Right lobe of liver (tissue), 6 donors: Measurements from ENCODE around the gene MYT1. TPM values are rescaled to one million over a fixed set of nuclear protein-coding genes. Genes with fewer than 3 reads are reported as not detected.
"Not testable (repeated sequence)": the region's sequence is repeated elsewhere in the genome, so short reads cannot be mapped to it uniquely, and the experiment has no call there.

Source experiments
- ATAC-seq, 4 donors: fragments of 200-7000 bp; cut with Tn5 transposase; one replicate each; pipeline ENCODE4 v1.9.1; 2020; ENCODE audit warnings: mild to moderate bottlenecking in 4 of 4, moderate library complexity in 4 of 4
- DNase-seq, 3 donors: peaks; one replicate each; pipeline ENCODE4 v3.0.0-alpha.2; 2020
- H3K27ac ChIP-seq, 3 donors: fragments of 200-600 bp; one replicate each; pipeline ENCODE4 v1.8.0; 2022
- H3K27me3 ChIP-seq, 2 donors: fragments of 200-600 bp; one replicate each; pipeline ENCODE4 v1.8.0; 2022
- H3K36me3 ChIP-seq, 4 donors: fragments of 200-600 bp; sonication (generic) in 1 of 4; one replicate each; pipeline versions ENCODE4 v1.5.1 to v1.8.0; 2017 to 2022; ENCODE audit warnings: control low read depth in 1 of 4
- H3K4me1 ChIP-seq, 4 donors: fragments of 200-600 bp; sonication (generic) in 1 of 4; one replicate each; pipeline versions ENCODE4 v1.5.1 to v1.8.0; 2017 to 2022; ENCODE audit warnings: control low read depth in 1 of 4
- H3K4me3 ChIP-seq, 3 donors: fragments of 200-600 bp; one replicate each; pipeline ENCODE4 v1.8.0; 2022
- H3K9me3 ChIP-seq, 4 donors: fragments of 200-600 bp; sonication (generic) in 1 of 4; one replicate each; pipeline versions ENCODE4 v1.5.1 to v1.8.0; 2017 to 2022; ENCODE audit warnings: control low read depth in 1 of 4
- POLR2A ChIP-seq: fragments of 450-650 bp; IDR thresholded peaks from one replicate; pipeline ENCODE4 v1.6.1; 2017; ENCODE audit warnings: antibody characterized with exemption, mild to moderate bottlenecking
- WGBS: methylation state at CpG from one replicate; pipeline ENCODE4 v1.1.6; 2018; ENCODE audit warnings: low coverage, low lambda C conversion rate; ENCODE audit not compliant: insufficient coverage; ENCODE audit errors: missing lambda C conversion rate; 5-methylcytosine and 5-hydroxymethylcytosine counted together
- intact Hi-C, 2 donors: fragments of 100-400 bp; cut with DNase I; formaldehyde crosslinking; loops; one replicate each; pipeline versions ENCODE4 v1.11.2 to v1.14.1; 2022
- total RNA-seq, 6 experiments: library from RNA; depleted of rRNA in 2 of 6; stranded (reverse); fragments of >200 nt in 2 of 6; fragmentation: NEBNext Ultra II Directional in 3 of 6; extraction: Animal tissue kit (Norgen Biotek cat#: 25700) in 3 of 6; gene quantifications; one replicate each; pipeline versions ENCODE4 v1.1.0 to v1.2.4, GENCODE V29; 2016 to 2023
- TF ChIP-seq, protein P1 (sequence below), 4 donors: fragments of 200-600 bp in 3 of 4; fragments of 450-650 bp in 1 of 4; IDR thresholded peaks; one replicate each; pipeline versions ENCODE4 v1.5.1 to v1.8.0; 2016 to 2022; ENCODE audit warnings: antibody characterized with exemption in 4 of 4, mild to moderate bottlenecking in 2 of 4
- donor health status: DM: no; HTN: yes; CAD: no.
- donor health status: DM: no; HTN: no; CAD: no.
- donor health status: DM: no; HTN: no; CAD: no.
- donor health status: DM: no; HTN: yes; CAD: no.
- donor health status: DM: no; HTN: yes; CAD: no.

The MYT1 gene
- total RNA-seq, 6 experiments from 2014 or later, result 0.06 to 0.09 TPM; not detected in 4

DNA sequence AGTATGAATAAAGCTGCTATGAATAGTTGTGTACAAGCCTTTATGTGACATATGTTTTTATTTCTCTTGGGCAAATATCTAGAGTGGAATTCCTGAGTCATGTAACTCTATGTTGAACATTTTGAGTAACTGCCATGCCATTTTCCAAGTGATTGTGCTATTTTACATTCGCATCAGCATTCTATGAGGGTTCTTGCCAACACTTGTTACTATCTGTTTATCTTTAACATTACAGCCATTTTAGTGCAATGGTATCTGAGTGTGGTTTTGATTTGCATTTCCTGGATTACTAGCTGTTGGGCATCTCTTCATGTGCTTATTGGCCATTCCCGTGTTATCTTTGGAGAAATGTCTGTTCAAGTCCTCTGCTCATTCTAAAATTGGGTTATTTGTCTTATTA, 19.1 kb downstream of the MYT1 start:
- 54% methylated on average over 2 of the region's 2 CpGs for WGBS
- no peaks in the 10 kb centered on the region for H3K27me3 ChIP-seq
- ATAC-seq, result no peak
- H3K36me3 ChIP-seq, result no peaks in the 10 kb centered on the region
- H3K9me3 ChIP-seq, result no peaks in the 10 kb centered on the region
- intact Hi-C loops, result no loop called here
- H3K27ac ChIP-seq, result no peak overlapping the region
- H3K4me1 ChIP-seq, result no peaks in the 10 kb centered on the region
- no peak for TF ChIP-seq POLR2A
- TF ChIP-seq, protein P1, sequence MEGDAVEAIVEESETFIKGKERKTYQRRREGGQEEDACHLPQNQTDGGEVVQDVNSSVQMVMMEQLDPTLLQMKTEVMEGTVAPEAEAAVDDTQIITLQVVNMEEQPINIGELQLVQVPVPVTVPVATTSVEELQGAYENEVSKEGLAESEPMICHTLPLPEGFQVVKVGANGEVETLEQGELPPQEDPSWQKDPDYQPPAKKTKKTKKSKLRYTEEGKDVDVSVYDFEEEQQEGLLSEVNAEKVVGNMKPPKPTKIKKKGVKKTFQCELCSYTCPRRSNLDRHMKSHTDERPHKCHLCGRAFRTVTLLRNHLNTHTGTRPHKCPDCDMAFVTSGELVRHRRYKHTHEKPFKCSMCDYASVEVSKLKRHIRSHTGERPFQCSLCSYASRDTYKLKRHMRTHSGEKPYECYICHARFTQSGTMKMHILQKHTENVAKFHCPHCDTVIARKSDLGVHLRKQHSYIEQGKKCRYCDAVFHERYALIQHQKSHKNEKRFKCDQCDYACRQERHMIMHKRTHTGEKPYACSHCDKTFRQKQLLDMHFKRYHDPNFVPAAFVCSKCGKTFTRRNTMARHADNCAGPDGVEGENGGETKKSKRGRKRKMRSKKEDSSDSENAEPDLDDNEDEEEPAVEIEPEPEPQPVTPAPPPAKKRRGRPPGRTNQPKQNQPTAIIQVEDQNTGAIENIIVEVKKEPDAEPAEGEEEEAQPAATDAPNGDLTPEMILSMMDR (IDR thresholded peaks at IDR 0.05), result no peak
- DNase-seq, result no peak
- no peak overlapping the region for H3K4me3 ChIP-seq

DNA sequence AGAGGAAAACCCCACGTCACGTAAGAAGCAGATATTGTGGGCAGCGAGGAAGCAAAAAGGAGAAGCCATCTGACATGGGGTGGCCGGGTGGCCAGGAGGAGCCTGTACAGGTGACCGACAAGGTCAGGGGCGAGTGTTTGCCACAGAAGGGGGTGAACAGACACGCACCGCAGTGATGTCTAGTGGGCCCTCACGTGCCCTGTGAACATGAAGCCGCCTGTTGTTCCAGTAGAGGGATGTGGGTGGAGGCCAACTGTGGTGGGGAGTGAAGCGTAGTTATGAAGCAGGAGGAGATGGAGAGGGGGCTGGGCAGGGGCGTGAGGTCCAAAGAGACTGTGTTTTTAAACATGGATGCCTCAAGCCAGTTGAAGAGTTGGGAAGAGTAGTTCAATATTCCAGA, 20.5 kb downstream of the MYT1 start:
- Histone ChIP-seq H3K27me3 (no peaks in the 10 kb centered on the region), H3K9me3 (no peaks in the 10 kb centered on the region), H3K36me3 (no peaks in the 10 kb centered on the region), H3K27ac (no peak overlapping the region), H3K4me3 (no peak overlapping the region), H3K4me1 (peaks cover 0 to 3% (median 0%) of the 10 kb centered on the region in 4 donors)
- intact Hi-C loops, result no loop called here
- DNase-seq (no peak), ATAC-seq (no peak)
- 60% methylated on average over 9 of the region's 12 CpGs for WGBS
- TF ChIP-seq, protein P1 (IDR thresholded peaks at IDR 0.05), result no peak

DNA sequence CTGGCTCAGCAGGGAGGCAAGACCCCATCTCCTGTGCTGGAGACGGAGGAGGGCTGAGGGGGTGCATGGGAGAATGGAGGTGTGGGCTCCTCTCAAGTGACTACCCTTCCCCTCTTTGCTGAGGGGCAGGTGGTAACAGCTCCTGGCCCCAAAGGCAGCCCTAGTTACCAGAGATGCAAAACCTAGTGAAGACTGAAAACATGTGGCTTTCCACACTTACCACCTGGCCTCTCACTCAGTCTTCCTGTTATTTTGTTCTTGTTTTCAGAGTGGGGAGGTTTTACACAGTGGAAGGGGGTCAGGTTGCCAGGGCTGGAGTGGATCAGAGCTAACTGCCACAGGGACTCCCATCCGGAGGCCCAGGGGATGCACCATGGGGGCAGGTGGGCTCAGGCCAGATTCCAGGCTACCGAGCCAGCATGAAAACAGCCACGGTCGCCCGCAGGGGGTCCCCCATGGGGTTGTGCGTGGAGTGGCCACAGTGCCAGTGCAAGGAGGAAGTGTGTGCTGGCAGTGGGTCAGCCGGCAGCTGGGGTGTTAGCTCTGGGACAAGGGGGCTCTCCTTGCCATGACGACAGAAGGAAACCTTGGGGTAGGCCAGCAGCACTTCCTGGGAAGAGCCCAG, 21.1 kb downstream of the MYT1 start:
- intact Hi-C loops, result no loop called here
- WGBS, result 87% methylated on average over 3 of the region's 9 CpGs
- H3K27ac ChIP-seq, result no peak overlapping the region
- ATAC-seq, result no peak
- H3K4me1 ChIP-seq, result peaks cover 0 to 3% (median 0%) of the 10 kb centered on the region in 4 donors
- H3K9me3 ChIP-seq, result no peaks in the 10 kb centered on the region
- no peak for DNase-seq
- no peaks in the 10 kb centered on the region for H3K36me3 ChIP-seq
- no peak overlapping the region for H3K4me3 ChIP-seq
- TF ChIP-seq, protein P1 (IDR thresholded peaks at IDR 0.05), result no peak
- TF ChIP-seq POLR2A, result no peak
- no peaks in the 10 kb centered on the region for H3K27me3 ChIP-seq

DNA sequence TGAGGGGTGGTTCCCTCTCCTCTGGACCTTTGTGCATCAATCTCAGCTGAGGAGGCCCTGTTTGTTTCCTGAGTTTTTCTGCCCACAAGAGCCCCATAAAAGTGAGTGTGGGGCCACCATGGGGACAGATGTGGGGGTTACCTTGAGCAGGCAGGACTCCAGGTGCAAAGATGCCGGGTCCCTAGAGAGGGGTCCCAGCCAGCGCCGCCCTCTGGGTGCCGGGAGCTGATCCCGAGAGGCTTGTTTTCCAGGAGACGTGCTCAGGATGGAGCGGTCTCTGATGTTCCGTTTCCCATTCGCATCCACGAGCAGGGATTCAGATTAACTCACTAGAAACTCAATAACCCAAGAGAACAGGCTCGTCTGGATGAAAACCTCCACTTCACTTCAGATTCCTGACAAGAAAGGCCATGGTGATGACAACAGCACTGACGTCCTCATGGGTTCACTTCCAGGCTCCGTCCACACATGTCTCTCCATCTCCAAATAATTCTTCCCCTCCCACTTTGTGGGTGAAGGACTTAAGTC, 21.9 kb downstream of the MYT1 start:
- DNase-seq (no peak), ATAC-seq (no peak)
- H3K27me3 ChIP-seq, result no peaks in the 10 kb centered on the region
- WGBS, result 85% methylated on average over 4 of the region's 13 CpGs
- H3K4me1 ChIP-seq, result peaks cover 0 to 3% (median 0%) of the 10 kb centered on the region in 4 donors
- intact Hi-C loops, result no loop called here
- H3K4me3 ChIP-seq, result no peak overlapping the region
- TF ChIP-seq, protein P1 (IDR thresholded peaks at IDR 0.05), result no peak
- no peak for TF ChIP-seq POLR2A
- no peak overlapping the region for H3K27ac ChIP-seq
- no peaks in the 10 kb centered on the region for H3K9me3 ChIP-seq
- no peaks in the 10 kb centered on the region for H3K36me3 ChIP-seq

DNA sequence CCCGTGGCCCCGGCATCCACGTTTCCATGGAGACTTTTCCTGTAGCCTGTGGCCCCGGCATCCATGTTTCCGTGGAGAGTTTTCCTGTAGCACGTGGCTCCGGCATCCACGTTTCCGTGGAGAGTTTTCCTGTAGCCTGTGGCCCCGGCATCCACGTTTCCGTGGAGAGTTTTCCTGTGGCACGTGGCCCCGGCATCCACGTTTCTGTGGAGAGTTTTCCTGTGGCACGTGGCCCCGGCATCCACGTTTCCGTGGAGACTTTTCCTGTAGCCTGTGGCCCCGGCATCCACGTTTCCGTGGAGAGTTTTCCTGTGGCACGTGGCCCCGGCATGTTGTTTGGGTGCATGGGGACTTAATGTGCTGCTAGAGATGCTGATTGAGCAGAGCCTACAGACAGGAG, 23.0 kb downstream of the MYT1 start:
- H3K4me3 ChIP-seq, DNase-seq, H3K27me3 ChIP-seq, ATAC-seq, H3K27ac ChIP-seq, H3K9me3 ChIP-seq, H3K4me1 ChIP-seq, intact Hi-C loops, H3K36me3 ChIP-seq: not testable (repeated sequence)
- WGBS, result 90% methylated on average over 23 of the region's 24 CpGs
